ENCODE data around the gene PI4KB.

Gene PI4KB

GRCh38 chr1:151311589-151312331, 15.5 kb downstream of the PI4KB start:
- DNase-seq (ENCODE audit: low read depth, low spot score), result peak; percentile 95

- no peak for DNase-seq (ENCODE audit: low read depth, low spot score)
These were observed 16.2 kb downstream of the PI4KB start for GRCh38 chr1:151311011-151311410.

GRCh38 chr1:151309811-151310323, 17.3 kb downstream of the PI4KB start:
- peak; percentile 26 for DNase-seq (ENCODE audit: low read depth, low spot score)

GRCh38 chr1:151294742-151295462, 32.3 kb downstream of the PI4KB start:
- DNase-seq (ENCODE audit: low read depth, low spot score), result no peak

- no peak for DNase-seq (ENCODE audit: low read depth, low spot score)
These were observed 34.1 kb downstream of the PI4KB start for GRCh38 chr1:151293093-151293492.

- DNase-seq (ENCODE audit: low read depth, low spot score), result no peak
These were observed 34.8 kb downstream of the PI4KB start for GRCh38 chr1:151292207-151293030.

GRCh38 chr1:151290709-151291303, 36.4 kb downstream of the PI4KB start:
- no peak for DNase-seq (ENCODE audit: low read depth, low spot score)

- DNase-seq (ENCODE audit: low read depth, low spot score), result no peak
These were observed 37.1 kb downstream of the PI4KB start for GRCh38 chr1:151289991-151290708.

GRCh38 chr1:151289080-151289935, 37.9 kb downstream of the PI4KB start:
- no peak for DNase-seq (ENCODE audit: low read depth, low spot score)

GRCh38 chr1:151288502-151288901, 38.7 kb downstream of the PI4KB start:
- no peak for DNase-seq (ENCODE audit: low read depth, low spot score)

GRCh38 chr1:151287767-151288500, 39.3 kb downstream of the PI4KB start:
- DNase-seq (ENCODE audit: low read depth, low spot score), result no peak

- DNase-seq (ENCODE audit: low read depth, low spot score), result no peak
These were observed 39.9 kb downstream of the PI4KB start for GRCh38 chr1:151287341-151287699.

GRCh38 chr1:151286619-151287340, 40.4 kb downstream of the PI4KB start:
- no peak for DNase-seq (ENCODE audit: low read depth, low spot score)

- DNase-seq (ENCODE audit: low read depth, low spot score), result no peak
These were observed 43.1 kb downstream of the PI4KB start for GRCh38 chr1:151284013-151284577.

GRCh38 chr1:151282883-151283725, 44.1 kb downstream of the PI4KB start:
- peak; percentile 32 for DNase-seq (ENCODE audit: low read depth, low spot score)

- peak; percentile 100 for DNase-seq (ENCODE audit: low read depth, low spot score)
These were observed 45.0 kb downstream of the PI4KB start, which contains the start of gene ZNF687 for GRCh38 chr1:151281969-151282882. ZNF687 (plus strand) TSS chr1:151282299; CDS start chr1:151286292, 3,993 bp downstream.

All from astrocyte of the hippocampus (primary cell).